ENCODE measurements around the gene SEMA3A. TPM values are rescaled to one million over a fixed set of nuclear protein-coding genes. Genes with fewer than 3 reads are reported as not detected.

SEMA3A gene
- total and polyA plus RNA-seq, 2 of the 13 experiments (the other 11 are each of a cell fraction or from before 2014, with no cell fraction given) = 0.29 to 1.2 TPM

- TF ChIP-seq DBP (CRISPR knock-in tag; IDR thresholded peaks at IDR 0.05; ENCODE audit: not compliant biosample characterization) (no peak), ETV6 (CRISPR knock-in tag; conservative IDR thresholded peaks at IDR 0.05) (no peak), ZNF292 (CRISPR knock-in tag; IDR thresholded peaks at IDR 0.05; ENCODE audit: borderline replicate concordance, low read depth) (no peak), TOPORS (CRISPR knock-in tag; IDR thresholded peaks at IDR 0.05) (no peak), SMAD3 (CRISPR knock-in tag; IDR thresholded peaks at IDR 0.05) (no peak), TCF7 (IDR thresholded peaks at IDR 0.05; ENCODE audit: low read depth) (peak; percentile 64), PBX2 (CRISPR knock-in tag; IDR thresholded peaks at IDR 0.05) (no peak), HOMEZ (CRISPR knock-in tag; IDR thresholded peaks at IDR 0.05; ENCODE audit: low read depth) (peak; percentile 72; the same call in 1 of the 2 replicates), SOX13 (IDR thresholded peaks at IDR 0.05) (no peak), SOX13 (CRISPR knock-in tag; conservative IDR thresholded peaks at IDR 0.05 in 1 of 2, IDR thresholded peaks at IDR 0.05 in 1 of 2) (0 out of 4 replicates have a peak, but pooled peaks of 1 of the 2 experiments have one; percentile 47), SOX6 (IDR thresholded peaks at IDR 0.05) (no peak), SOX6 (CRISPR knock-in tag; IDR thresholded peaks at IDR 0.05) (peak; percentile 35; the same call in 1 of the 2 replicates), ZNF143 (CRISPR knock-in tag; IDR thresholded peaks at IDR 0.05) (no peak), ARID3A (IDR thresholded peaks at IDR 0.05; ENCODE audit: low read depth, low read length) (0 out of 2 replicates have a peak, but pooled peaks have one; percentile 29), MED1 (CRISPR knock-in tag; IDR thresholded peaks at IDR 0.05) (peak; percentile 28; the same call in 1 of the 2 replicates), HDAC6 (IDR thresholded peaks at IDR 0.05; ENCODE audit: low read depth, low read length) (no peak), ZNF747 (CRISPR knock-in tag; IDR thresholded peaks at IDR 0.05; ENCODE audit: borderline replicate concordance) (no peak), HNF4G (IDR thresholded peaks at IDR 0.05; ENCODE audit: borderline replicate concordance, low read depth, low read length) (no peak), HNF4G (CRISPR knock-in tag; IDR thresholded peaks at IDR 0.05; ENCODE audit: borderline replicate concordance, low read depth) (no peak), SALL1 (CRISPR knock-in tag; IDR thresholded peaks at IDR 0.05) (peak; percentile 48; the same call in 1 of the 2 replicates)
- TF ChIP-seq, protein P1, sequence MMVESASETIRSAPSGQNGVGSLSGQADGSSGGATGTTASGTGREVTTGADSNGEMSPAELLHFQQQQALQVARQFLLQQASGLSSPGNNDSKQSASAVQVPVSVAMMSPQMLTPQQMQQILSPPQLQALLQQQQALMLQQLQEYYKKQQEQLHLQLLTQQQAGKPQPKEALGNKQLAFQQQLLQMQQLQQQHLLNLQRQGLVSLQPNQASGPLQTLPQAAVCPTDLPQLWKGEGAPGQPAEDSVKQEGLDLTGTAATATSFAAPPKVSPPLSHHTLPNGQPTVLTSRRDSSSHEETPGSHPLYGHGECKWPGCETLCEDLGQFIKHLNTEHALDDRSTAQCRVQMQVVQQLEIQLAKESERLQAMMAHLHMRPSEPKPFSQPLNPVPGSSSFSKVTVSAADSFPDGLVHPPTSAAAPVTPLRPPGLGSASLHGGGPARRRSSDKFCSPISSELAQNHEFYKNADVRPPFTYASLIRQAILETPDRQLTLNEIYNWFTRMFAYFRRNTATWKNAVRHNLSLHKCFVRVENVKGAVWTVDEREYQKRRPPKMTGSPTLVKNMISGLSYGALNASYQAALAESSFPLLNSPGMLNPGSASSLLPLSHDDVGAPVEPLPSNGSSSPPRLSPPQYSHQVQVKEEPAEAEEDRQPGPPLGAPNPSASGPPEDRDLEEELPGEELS (CRISPR knock-in tag; IDR thresholded peaks at IDR 0.05) = no peak
Observed at GRCh38 chr7:84044834-84045233, 149.8 kb downstream of the SEMA3A start (continued).
